IMR-90 (cell line): Measurements from ENCODE around the gene OTOA. TPM values are rescaled to one million over a fixed set of nuclear protein-coding genes. Genes with fewer than 3 reads are reported as not detected.
A peak's percentile ranks its signal among the peaks of the same experiment; 100 is the strongest.

Experiments
- ATAC-seq: fragments of 200-7000 bp; cut with Tn5 transposase; 2 replicates; pipeline ENCODE4 v1.9.1; 2020; ENCODE audit warnings: low read depth, mild to moderate bottlenecking, moderate library complexity
- BruUV-seq: library from RNA; stranded (reverse); fragments of 400-500 nt; replicated peaks from 2 replicates; lab custom pipeline; 2021; lab: Mats Ljungman, UMichigan
- CTCF ChIA-PET: fragments of 300-600 bp; formaldehyde crosslinking; extraction: SDS; loops from one replicate; lab custom pipeline; 2021; ENCODE audit warnings: antibody characterized with exemption; lab: Yijun Ruan, JAX
- POLR2A ChIA-PET: fragments of 300-600 bp; sonication (Branson Sonifier 250); formaldehyde crosslinking; loops from one replicate; lab custom pipeline; 2022; ENCODE audit warnings: antibody characterized with exemption; ENCODE audit not compliant: unreplicated experiment; lab: Charles Lee
- DNase-seq: peaks from one replicate; pipeline ENCODE4 v3.0.0; 2013
- H2AFZ ChIP-seq: replicated peaks from 2 replicates; pipeline ENCODE3; 2013; ENCODE audit warnings: low read length, mild to moderate bottlenecking; ENCODE audit not compliant: poor library complexity
- H2AK5ac ChIP-seq: 2 replicates; pipeline ENCODE4 v1.6.1; 2013; ENCODE audit warnings: low read depth, low read length, inconsistent platforms
- H2AK9ac ChIP-seq: replicated peaks from 2 replicates; pipeline ENCODE3; 2013; ENCODE audit warnings: mild to moderate bottlenecking, low read depth, low read length, moderate library complexity; ENCODE audit not compliant: poor library complexity
- H2BK120ac ChIP-seq: 2 replicates; pipeline ENCODE4 v1.6.1; 2013; ENCODE audit warnings: low read depth, low read length, inconsistent platforms
- H2BK15ac ChIP-seq: 3 replicates; pipeline ENCODE4 v1.6.1; 2013; ENCODE audit warnings: low read depth, low read length, inconsistent platforms
- H2BK20ac ChIP-seq: 2 replicates; pipeline ENCODE4 v1.6.1; 2013; ENCODE audit warnings: low read depth, mild to moderate bottlenecking, inconsistent platforms, low read length, moderate library complexity
- H2BK5ac ChIP-seq: 2 replicates; pipeline ENCODE4 v1.6.1; 2013; ENCODE audit warnings: mild to moderate bottlenecking, low read depth, low read length, inconsistent platforms; ENCODE audit not compliant: poor library complexity, severe bottlenecking
- H3K14ac ChIP-seq: replicated peaks from 2 replicates; pipeline ENCODE4 v1.6.1; 2013; ENCODE audit warnings: low read depth, low read length, inconsistent platforms
- H3K18ac ChIP-seq: 2 replicates; pipeline ENCODE4 v1.6.1; 2013; ENCODE audit warnings: low read depth, low read length, control low read depth
- H3K23ac ChIP-seq: 2 replicates; pipeline ENCODE4 v1.6.1; 2013; ENCODE audit warnings: low read depth, low read length, inconsistent platforms
- H3K27ac ChIP-seq: 2 replicates; pipeline ENCODE4 v1.5.1; 2013; ENCODE audit warnings: mild to moderate bottlenecking, control low read depth, low read length; ENCODE audit not compliant: insufficient read depth
- H3K27me3 ChIP-seq: 2 replicates; pipeline ENCODE4 v1.6.1; 2013; ENCODE audit warnings: low read length; ENCODE audit not compliant: control insufficient read depth, insufficient read depth
- H3K36me3 ChIP-seq: 2 replicates; pipeline ENCODE4 v1.6.1; 2013; ENCODE audit warnings: low read length, mixed read lengths; ENCODE audit not compliant: control insufficient read depth, insufficient read depth
- H3K4ac ChIP-seq: 2 replicates; pipeline ENCODE4 v1.6.1; 2013; ENCODE audit warnings: low read depth, low read length, inconsistent platforms
- H3K4me1 ChIP-seq: 2 replicates; pipeline ENCODE4 v1.6.1; 2013; ENCODE audit warnings: low read length, mixed read lengths; ENCODE audit not compliant: control insufficient read depth, insufficient read depth
- H3K4me2 ChIP-seq: 2 replicates; pipeline ENCODE4 v1.6.1; 2013; ENCODE audit warnings: low read depth, mild to moderate bottlenecking, control low read depth, low read length, moderate library complexity
- H3K4me3 ChIP-seq: 2 replicates; pipeline ENCODE4 v1.5.1; 2013; ENCODE audit warnings: low read depth, mild to moderate bottlenecking, control low read depth, low read length, moderate library complexity; ENCODE audit not compliant: insufficient read depth
- H3K56ac ChIP-seq: 2 replicates; pipeline ENCODE4 v1.6.1; 2013; ENCODE audit warnings: low read length, inconsistent platforms; ENCODE audit not compliant: insufficient read depth; ENCODE audit errors: extremely low read depth
- H3K79me1 ChIP-seq, 2 experiments: 2 replicates each; pipeline ENCODE4 v1.6.1; 2013; ENCODE audit warnings: low read length in 2 of 2, inconsistent platforms in 1 of 2, low read depth in 1 of 2
- H3K9ac ChIP-seq: 2 replicates; pipeline ENCODE4 v1.6.1; 2013; ENCODE audit warnings: low read depth, low read length, control low read depth
- H3K9me1 ChIP-seq: 2 replicates; pipeline ENCODE4 v1.6.1; 2013; ENCODE audit warnings: low read length, inconsistent platforms; ENCODE audit not compliant: insufficient read depth
- H3K9me3 ChIP-seq: 2 replicates; pipeline ENCODE4 v1.6.1; 2013; ENCODE audit warnings: low read length; ENCODE audit not compliant: control insufficient read depth, insufficient read depth
- H4K20me1 ChIP-seq: 2 replicates; pipeline ENCODE4 v1.6.1; 2013; ENCODE audit warnings: low read length, inconsistent platforms; ENCODE audit not compliant: insufficient read depth
- H4K5ac ChIP-seq: 2 replicates; pipeline ENCODE4 v1.6.1; 2013; ENCODE audit warnings: mild to moderate bottlenecking, low read depth, low read length, control low read depth
- H4K8ac ChIP-seq, 2 experiments: 2 replicates each; pipeline ENCODE4 v1.6.1; 2013; ENCODE audit warnings: low read depth in 2 of 2, low read length in 2 of 2, control low read depth in 1 of 2, inconsistent platforms in 1 of 2
- H4K91ac ChIP-seq: 2 replicates; pipeline ENCODE4 v1.6.1; 2013; ENCODE audit warnings: low read depth, low read length, inconsistent platforms; ENCODE audit not compliant: insufficient read depth
- CTCF ChIP-seq: conservative IDR thresholded peaks from 2 replicates; pipeline ENCODE4 v1.5.1; 2012; ENCODE audit warnings: mild to moderate bottlenecking, low read depth, low read length, improper control_type of control experiment
- FOS ChIP-seq: fragments of 150-350 bp; IDR thresholded peaks from 2 replicates; pipeline ENCODE4 v1.6.1; 2016; ENCODE audit warnings: low read depth, low read length
- MAFK ChIP-seq: IDR thresholded peaks from 2 replicates; pipeline ENCODE4 v1.6.1; 2012; ENCODE audit warnings: low read depth, low read length, improper control_type of control experiment
- MAZ ChIP-seq: IDR thresholded peaks from 2 replicates; pipeline ENCODE4 v1.6.1; 2012; ENCODE audit warnings: low read depth, mild to moderate bottlenecking, low read length, improper control_type of control experiment, moderate library complexity, borderline replicate concordance
- NFE2L2 ChIP-seq: fragments of 150-350 bp; IDR thresholded peaks from 2 replicates; pipeline ENCODE4 v1.6.1; 2016; ENCODE audit warnings: low read depth, mild to moderate bottlenecking, low read length
- POLR2A ChIP-seq: IDR thresholded peaks from 2 replicates; pipeline ENCODE4 v1.6.1; 2012; ENCODE audit warnings: mild to moderate bottlenecking, low read depth, low read length
- RAD21 ChIP-seq: IDR thresholded peaks from 2 replicates; pipeline ENCODE4 v1.6.1; 2012; ENCODE audit warnings: low read length, improper control_type of control experiment
- SMC3 ChIP-seq: fragments of 150-350 bp; IDR thresholded peaks from 2 replicates; pipeline ENCODE4 v1.6.1; 2016; ENCODE audit warnings: low read depth, mild to moderate bottlenecking, antibody characterized with exemption, low read length, moderate library complexity
- WGBS, 2 experiments: methylation state at CpG; one replicate each; pipeline versions ENCODE4 v1.1.5 to v1.1.7; 2013; ENCODE audit warnings: missing lambda C conversion rate in 2 of 2; ENCODE audit not compliant: insufficient read length in 1 of 2; ENCODE audit errors: extremely low coverage in 2 of 2; 5-methylcytosine and 5-hydroxymethylcytosine counted together
- dilution Hi-C: fragments of 300-500 bp; cut with HindIII; formaldehyde crosslinking; loops from one replicate; pipeline ENCODE4 v1.14.3; 2018; ENCODE audit warnings: low sequenced_read_pairs; ENCODE audit not compliant: unreplicated experiment
- in situ Hi-C: fragments of 300-500 bp; cut with MboI; formaldehyde crosslinking; loops from 3 replicates; pipeline ENCODE4 v1.14.3; 2019; ENCODE audit warnings: low sequenced_read_pairs, inconsistent platforms, mixed read lengths
- intact Hi-C: fragments of 100-400 bp; cut with micrococcal nuclease; formaldehyde crosslinking; loops from 2 replicates; pipeline ENCODE4 v1.10.0; 2022
- polyA plus RNA-seq, 3 experiments: library from polyadenylated mRNA; depleted of rRNA; stranded (reverse); fragments of >200 nt; gene quantifications; 2 replicates each; pipeline ENCODE4 v1.2.3, GENCODE V29; 2012; ENCODE audit warnings: low replicate concordance in 1 of 3
- total RNA-seq: library from RNA; depleted of rRNA; stranded (reverse); fragments of >200 nt; gene quantifications from 2 replicates; pipeline ENCODE4 v1.2.3, GENCODE V29; 2012

OTOA gene
- total and polyA plus RNA-seq, 2 of the 4 experiments (the other 2 are of a cell fraction): 0.02 TPM; not detected in 1

GRCh38 chr16:21708533-21709115 lies 44.9 kb downstream of the OTOA start:
- Histone ChIP-seq H2BK120ac (no peak overlapping the region), H4K91ac (no peak overlapping the region), H3K18ac (no peak overlapping the region), H4K8ac (no peak overlapping the region), H3K9me3 (no peaks in the 10 kb centered on the region), H3K79me1 (no peaks in the 10 kb centered on the region), H3K4me1 (no peaks in the 10 kb centered on the region), H3K36me3 (no peaks in the 10 kb centered on the region), H2BK15ac (no peak overlapping the region), H3K4me3 (no peak overlapping the region), H3K27me3 (peaks cover 9% of the 10 kb centered on the region; the same call in 1 of the 2 replicates), H4K20me1 (no peaks in the 10 kb centered on the region), H2AK5ac (no peak overlapping the region), H2AK9ac (no peak overlapping the region), H3K56ac (no peak overlapping the region), H3K9me1 (no peaks in the 10 kb centered on the region), H2AFZ (no peak overlapping the region), H3K4me2 (0 out of 2 replicates have a peak overlapping the region, but pooled peaks have one; percentile 10), H3K4ac (no peak overlapping the region), H3K14ac (no peak overlapping the region), H4K5ac (no peak overlapping the region), H3K23ac (no peak overlapping the region), H2BK5ac (no peak overlapping the region), H2BK20ac (no peak overlapping the region), H3K9ac (no peak overlapping the region), H3K27ac (no peak overlapping the region)
- dilution Hi-C loops: no loop called here
- in situ Hi-C loops: loop anchor here (10.0 kb wide), 1 partner anchor 124 kb away; no protein-coding TSS in a partner anchor
- CTCF ChIA-PET: interaction anchor here (0.6 to 1.6 kb wide), 3 partner anchors 10 to 545 kb away, joined by 3 to 6 read pairs (median 3); no protein-coding TSS in a partner anchor
- WGBS, 2 experiments: 11% methylated on average over 3 of the region's 10 CpGs; no CpG with 5 or more reads in 1 of the 2 experiments
- POLR2A ChIA-PET: no interaction called here
- peak; percentile 68 for ATAC-seq
- TF ChIP-seq MAFK (no peak), POLR2A (no peak), MAZ (no peak), RAD21 (peak; percentile 74), NFE2L2 (no peak), SMC3 (peak; percentile 62), FOS (no peak), CTCF (peak; percentile 82)
- intact Hi-C loops: loop anchor here (1.0 to 5.0 kb wide), 3 partner anchors 51 to 124 kb away; no protein-coding TSS in a partner anchor
- peak; percentile 57 for DNase-seq
- no TSS peak for BruUV-seq
